Glutamatergic neuron (in vitro differentiated cells): ENCODE data around the gene ABHD4. TPM values are rescaled to one million over a fixed set of nuclear protein-coding genes. Genes with fewer than 3 reads are reported as not detected.

Experiments used
- DNase-seq: peaks from one replicate; pipeline ENCODE4 v3.0.0; 2022
- H3K27ac Mint-ChIP-seq: one replicate; pipeline ENCODE4 v1.8.0; 2020; ENCODE audit warnings: mild to moderate bottlenecking, mixed read lengths, inconsistent platforms; ENCODE audit not compliant: unreplicated experiment
- H3K27me3 Mint-ChIP-seq: one replicate; pipeline ENCODE4 v1.8.0; 2020; ENCODE audit warnings: mild to moderate bottlenecking, moderate library complexity, mixed read lengths, inconsistent platforms; ENCODE audit not compliant: unreplicated experiment
- H3K36me3 Mint-ChIP-seq: one replicate; pipeline ENCODE4 v1.8.0; 2020; ENCODE audit warnings: mild to moderate bottlenecking, mixed read lengths, inconsistent platforms; ENCODE audit not compliant: unreplicated experiment
- H3K4me1 Mint-ChIP-seq: one replicate; pipeline ENCODE4 v1.8.0; 2020; ENCODE audit warnings: mild to moderate bottlenecking, low read depth, mixed read lengths, inconsistent platforms; ENCODE audit not compliant: unreplicated experiment
- H3K4me3 Mint-ChIP-seq: one replicate; pipeline ENCODE4 v1.8.0; 2020; ENCODE audit warnings: mild to moderate bottlenecking, mixed read lengths, inconsistent platforms; ENCODE audit not compliant: unreplicated experiment
- H3K9me3 Mint-ChIP-seq: one replicate; pipeline ENCODE4 v1.8.0; 2020; ENCODE audit warnings: mild to moderate bottlenecking, moderate library complexity, mixed read lengths, inconsistent platforms; ENCODE audit not compliant: unreplicated experiment
- total RNA-seq: library from RNA; stranded (reverse); fragmentation: NEBNext Ultra II Directional; extraction: Animal tissue kit (Norgen Biotek cat#: 25700); gene quantifications from one replicate; pipeline ENCODE4 v1.2.1, GENCODE V29; 2021; ENCODE audit not compliant: unreplicated experiment
- TF ChIP-seq, protein P1 (sequence below): fragments of 200-600 bp; sonication (generic); IDR thresholded peaks from one replicate; pipeline ENCODE4 v1.5.0; 2021; ENCODE audit not compliant: partially characterized antibody, unreplicated experiment

ABHD4 gene
- total RNA-seq, 1 donor from 2014 or later: 8.1 TPM

DNA sequence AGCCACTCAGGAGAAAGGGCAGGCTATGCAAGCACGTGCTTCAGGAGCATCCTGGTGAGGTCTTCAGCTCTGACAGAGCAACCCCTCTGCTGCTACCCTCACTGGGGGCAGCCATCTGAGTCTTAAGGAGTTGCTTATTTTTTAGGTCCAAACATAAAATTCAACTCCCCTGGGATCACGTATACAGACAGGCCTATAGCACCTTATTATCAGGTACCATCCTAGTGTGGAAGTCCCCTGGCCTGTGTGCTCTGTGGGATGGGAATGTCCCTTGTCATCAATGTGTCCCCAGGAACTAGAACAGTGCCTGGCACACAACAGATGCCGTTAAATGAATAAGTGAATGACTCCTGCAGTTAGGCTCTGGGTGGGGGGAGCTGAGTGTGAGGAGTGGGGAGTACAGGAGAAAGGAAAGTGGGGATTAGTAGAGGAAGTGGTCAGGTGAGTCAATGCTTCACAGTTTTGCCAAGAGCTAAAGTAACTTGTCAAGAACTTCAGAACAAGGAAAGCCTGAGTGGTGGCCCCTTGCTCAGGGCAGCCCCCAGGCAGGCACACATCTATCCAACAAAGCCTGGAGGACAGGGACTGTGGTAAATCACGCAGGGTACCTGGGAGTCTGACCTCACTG lies 42.6 kb upstream of the ABHD4 start:
- H3K4me3 Mint-ChIP-seq: no peak overlapping the region
- peaks cover 7% of the 10 kb centered on the region for H3K4me1 Mint-ChIP-seq
- no peak for DNase-seq
- H3K27me3 Mint-ChIP-seq: peaks cover 9% of the 10 kb centered on the region
- H3K36me3 Mint-ChIP-seq: no peaks in the 10 kb centered on the region
- TF ChIP-seq, protein P1, sequence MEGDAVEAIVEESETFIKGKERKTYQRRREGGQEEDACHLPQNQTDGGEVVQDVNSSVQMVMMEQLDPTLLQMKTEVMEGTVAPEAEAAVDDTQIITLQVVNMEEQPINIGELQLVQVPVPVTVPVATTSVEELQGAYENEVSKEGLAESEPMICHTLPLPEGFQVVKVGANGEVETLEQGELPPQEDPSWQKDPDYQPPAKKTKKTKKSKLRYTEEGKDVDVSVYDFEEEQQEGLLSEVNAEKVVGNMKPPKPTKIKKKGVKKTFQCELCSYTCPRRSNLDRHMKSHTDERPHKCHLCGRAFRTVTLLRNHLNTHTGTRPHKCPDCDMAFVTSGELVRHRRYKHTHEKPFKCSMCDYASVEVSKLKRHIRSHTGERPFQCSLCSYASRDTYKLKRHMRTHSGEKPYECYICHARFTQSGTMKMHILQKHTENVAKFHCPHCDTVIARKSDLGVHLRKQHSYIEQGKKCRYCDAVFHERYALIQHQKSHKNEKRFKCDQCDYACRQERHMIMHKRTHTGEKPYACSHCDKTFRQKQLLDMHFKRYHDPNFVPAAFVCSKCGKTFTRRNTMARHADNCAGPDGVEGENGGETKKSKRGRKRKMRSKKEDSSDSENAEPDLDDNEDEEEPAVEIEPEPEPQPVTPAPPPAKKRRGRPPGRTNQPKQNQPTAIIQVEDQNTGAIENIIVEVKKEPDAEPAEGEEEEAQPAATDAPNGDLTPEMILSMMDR: no peak
- H3K9me3 Mint-ChIP-seq: peaks cover 7% of the 10 kb centered on the region
- no peak overlapping the region for H3K27ac Mint-ChIP-seq

DNA sequence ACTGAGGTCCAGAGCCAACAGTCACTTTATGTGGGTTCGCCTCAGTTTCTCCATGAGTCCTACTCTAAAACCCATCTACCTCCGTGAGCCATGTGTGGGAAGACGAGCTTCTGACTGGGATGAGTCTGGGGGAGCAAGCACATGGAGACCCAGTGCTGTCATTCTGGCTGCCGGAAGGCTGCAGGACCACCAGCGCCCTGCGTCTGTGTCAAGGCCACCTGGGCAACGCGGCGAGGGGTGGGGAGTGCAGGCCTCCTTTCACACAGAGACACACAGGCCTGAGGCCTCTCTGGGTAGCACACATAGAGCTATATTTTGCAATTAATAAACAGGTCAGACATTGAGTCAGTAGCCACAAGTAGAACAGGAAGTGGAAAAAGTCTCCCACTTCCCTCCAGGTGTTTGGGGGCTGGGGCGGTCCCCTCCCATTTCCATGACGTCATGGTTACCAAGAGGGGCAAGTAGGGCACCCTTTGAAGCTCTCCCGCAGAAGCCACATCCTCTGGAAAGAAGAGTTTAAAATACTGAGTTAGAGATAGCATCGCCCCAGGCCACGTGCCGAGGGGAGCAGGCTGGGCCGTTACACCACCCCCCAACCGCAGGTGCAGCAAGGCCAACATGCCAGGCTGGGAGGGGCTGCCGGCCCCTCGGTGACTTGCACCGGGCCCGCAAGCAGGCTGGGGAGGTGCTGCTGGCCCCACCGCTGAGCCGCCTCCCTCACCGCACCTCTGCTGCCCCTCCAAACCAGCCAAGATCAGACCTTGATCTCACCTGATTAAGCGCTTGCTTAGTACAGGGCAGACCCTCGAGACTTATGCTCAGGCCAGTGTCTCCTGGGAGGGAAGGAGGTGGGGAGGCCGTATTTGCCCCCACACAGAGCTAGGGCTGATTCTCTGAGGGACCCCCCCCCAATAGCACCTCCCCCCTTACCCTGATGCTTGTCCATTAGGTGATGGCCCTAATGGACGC lies 41.8 kb upstream of the ABHD4 start:
- H3K9me3 Mint-ChIP-seq: peaks cover 4% of the 10 kb centered on the region
- TF ChIP-seq, protein P1: no peak
- no peak overlapping the region for H3K4me3 Mint-ChIP-seq
- no peak for DNase-seq
- peaks cover 8% of the 10 kb centered on the region for H3K27me3 Mint-ChIP-seq
- no peak overlapping the region for H3K27ac Mint-ChIP-seq
- H3K36me3 Mint-ChIP-seq: no peaks in the 10 kb centered on the region
- peaks cover 3% of the 10 kb centered on the region for H3K4me1 Mint-ChIP-seq

DNA sequence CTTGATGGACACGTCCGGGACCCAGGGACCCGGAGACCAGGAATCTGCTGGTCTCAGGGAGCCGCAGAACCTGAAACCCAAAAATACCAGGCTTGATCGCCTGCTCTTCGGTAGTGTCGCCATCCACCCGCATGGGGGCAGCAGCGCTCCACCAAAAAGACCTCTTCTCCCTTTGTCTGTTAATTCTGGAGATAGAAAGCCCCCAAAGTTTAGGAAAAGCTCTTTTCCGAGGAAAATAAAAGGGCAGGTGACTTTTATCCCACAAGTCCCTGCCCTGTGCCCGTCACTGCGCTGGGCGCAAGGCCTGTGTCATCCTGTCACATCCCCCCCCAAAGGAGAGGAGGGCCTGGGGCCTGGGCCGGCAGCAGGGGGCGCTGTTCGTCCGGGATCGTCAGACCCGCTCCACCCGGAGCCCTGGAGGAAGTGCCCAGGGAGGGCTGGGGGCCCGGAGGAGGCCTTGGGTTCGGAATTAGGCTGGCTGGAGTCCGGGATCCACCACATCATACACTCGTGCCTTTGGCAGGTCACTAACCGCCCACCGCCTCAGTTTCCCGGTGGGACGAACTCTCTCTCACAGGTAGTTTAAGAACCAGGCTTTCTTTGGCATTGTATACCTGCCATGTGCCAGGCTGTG lies 41.0 kb upstream of the ABHD4 start:
- H3K27ac Mint-ChIP-seq: peak overlapping the region; percentile 81
- no peaks in the 10 kb centered on the region for H3K4me1 Mint-ChIP-seq
- DNase-seq: peak; percentile 92
- H3K27me3 Mint-ChIP-seq: peaks cover 4% of the 10 kb centered on the region
- H3K4me3 Mint-ChIP-seq: peak overlapping the region; percentile 64
- peaks cover 4% of the 10 kb centered on the region for H3K9me3 Mint-ChIP-seq
- TF ChIP-seq, protein P1: peak; percentile 99
- H3K36me3 Mint-ChIP-seq: no peaks in the 10 kb centered on the region

DNA sequence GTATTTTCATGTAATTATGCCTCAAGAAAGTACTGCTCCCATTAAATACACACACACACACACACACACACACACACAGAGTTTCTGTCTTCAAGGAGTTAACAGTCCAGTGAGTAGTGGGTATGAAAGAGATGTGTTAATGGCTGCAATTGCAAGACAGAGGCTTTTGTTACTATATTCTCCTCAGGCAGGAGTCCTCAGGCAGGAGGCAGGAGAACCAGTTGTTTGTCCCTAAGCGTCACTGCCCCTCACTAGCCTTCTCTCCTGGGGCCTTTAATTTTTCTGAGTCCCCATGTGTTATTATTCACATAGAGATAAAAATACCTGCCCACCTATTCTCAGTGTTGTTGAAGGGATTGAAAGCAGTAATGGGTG lies 40.3 kb upstream of the ABHD4 start:
- Mint-ChIP-seq H3K36me3 (no peaks in the 10 kb centered on the region), H3K27ac (no peak overlapping the region), H3K9me3 (peaks cover 4% of the 10 kb centered on the region), H3K4me3 (no peak overlapping the region), H3K27me3 (peaks cover 4% of the 10 kb centered on the region), H3K4me1 (no peaks in the 10 kb centered on the region)
- TF ChIP-seq, protein P1: no peak
- no peak for DNase-seq
